Measurements from ENCODE around the gene KCNRG. TPM values are rescaled to one million over a fixed set of nuclear protein-coding genes. Genes with fewer than 3 reads are reported as not detected.

KCNRG gene
- total RNA-seq, 1 donor from 2014 or later, result 0.69 TPM

- DNase-seq (ENCODE audit: low spot score), result no peak
- Mint-ChIP-seq H3K4me1 (ENCODE audit: unreplicated experiment) (peaks cover 8% of the 10 kb centered on the region), H3K27me3 (ENCODE audit: unreplicated experiment) (no peaks in the 10 kb centered on the region), H3K36me3 (ENCODE audit: low read depth, unreplicated experiment) (peaks cover 17% of the 10 kb centered on the region), H3K9me3 (ENCODE audit: unreplicated experiment) (no peaks in the 10 kb centered on the region), H3K4me3 (ENCODE audit: unreplicated experiment) (no peak overlapping the region), H3K27ac (ENCODE audit: unreplicated experiment) (peak overlapping the region; percentile 40)
- TF ChIP-seq CTCF (IDR thresholded peaks at IDR 0.05; ENCODE audit: unreplicated experiment), result no peak
These were observed 1.2 kb downstream of the KCNRG start for GRCh38 chr13:50016444-50016843.

- Mint-ChIP-seq H3K4me1 (ENCODE audit: unreplicated experiment) (peaks cover 8% of the 10 kb centered on the region), H3K27me3 (ENCODE audit: unreplicated experiment) (no peaks in the 10 kb centered on the region), H3K9me3 (ENCODE audit: unreplicated experiment) (no peaks in the 10 kb centered on the region), H3K36me3 (ENCODE audit: low read depth, unreplicated experiment) (peaks cover 9% of the 10 kb centered on the region), H3K4me3 (ENCODE audit: unreplicated experiment) (no peak overlapping the region), H3K27ac (ENCODE audit: unreplicated experiment) (no peak overlapping the region)
- TF ChIP-seq CTCF (IDR thresholded peaks at IDR 0.05; ENCODE audit: unreplicated experiment), result no peak
- DNase-seq (ENCODE audit: low spot score), result no peak
These were observed 2.6 kb downstream of the KCNRG start for GRCh38 chr13:50017819-50018218.

- Mint-ChIP-seq H3K4me1 (ENCODE audit: unreplicated experiment) (peaks cover 4% of the 10 kb centered on the region), H3K27me3 (ENCODE audit: unreplicated experiment) (no peaks in the 10 kb centered on the region), H3K4me3 (ENCODE audit: unreplicated experiment) (no peak overlapping the region), H3K9me3 (ENCODE audit: unreplicated experiment) (no peaks in the 10 kb centered on the region), H3K36me3 (ENCODE audit: low read depth, unreplicated experiment) (no peaks in the 10 kb centered on the region), H3K27ac (ENCODE audit: unreplicated experiment) (peak overlapping the region; percentile 44)
- no peak for DNase-seq (ENCODE audit: low spot score)
- no peak for TF ChIP-seq CTCF (IDR thresholded peaks at IDR 0.05; ENCODE audit: unreplicated experiment)
These were observed 10.2 kb downstream of the KCNRG start for GRCh38 chr13:50025436-50025835.

- TF ChIP-seq CTCF (IDR thresholded peaks at IDR 0.05; ENCODE audit: unreplicated experiment), result no peak
- Mint-ChIP-seq H3K36me3 (ENCODE audit: low read depth, unreplicated experiment) (no peaks in the 10 kb centered on the region), H3K27ac (ENCODE audit: unreplicated experiment) (no peak overlapping the region), H3K4me3 (ENCODE audit: unreplicated experiment) (no peak overlapping the region), H3K4me1 (ENCODE audit: unreplicated experiment) (peaks cover 4% of the 10 kb centered on the region), H3K27me3 (ENCODE audit: unreplicated experiment) (no peaks in the 10 kb centered on the region), H3K9me3 (ENCODE audit: unreplicated experiment) (no peaks in the 10 kb centered on the region)
- DNase-seq (ENCODE audit: low spot score), result no peak
These were observed 11.7 kb downstream of the KCNRG start for GRCh38 chr13:50026788-50027473.

GRCh38 chr13:50030315-50030714 is 15.1 kb downstream of the KCNRG start:
- no peak overlapping the region for H3K27ac Mint-ChIP-seq (ENCODE audit: unreplicated experiment)
- no peaks in the 10 kb centered on the region for H3K9me3 Mint-ChIP-seq (ENCODE audit: unreplicated experiment)
- H3K27me3 Mint-ChIP-seq (ENCODE audit: unreplicated experiment), result no peaks in the 10 kb centered on the region
- no peak overlapping the region for H3K4me3 Mint-ChIP-seq (ENCODE audit: unreplicated experiment)
- H3K36me3 Mint-ChIP-seq (ENCODE audit: low read depth, unreplicated experiment), result no peaks in the 10 kb centered on the region
- TF ChIP-seq CTCF (IDR thresholded peaks at IDR 0.05; ENCODE audit: unreplicated experiment), result no peak
- no peak for DNase-seq (ENCODE audit: low spot score)
- H3K4me1 Mint-ChIP-seq (ENCODE audit: unreplicated experiment), result peaks cover 8% of the 10 kb centered on the region
